GM15510 (cell line): ENCODE measurements around the gene PDE9A.

Experiments
- POLR2A ChIP-seq: IDR thresholded peaks from 3 replicates; pipeline ENCODE4 v1.6.1; 2011; ENCODE audit warnings: borderline replicate concordance; ENCODE audit not compliant: insufficient read length; ENCODE audit errors: extremely low read depth

PDE9A gene

GRCh38 chr21:42653231-42654061 is at the start of gene PDE9A:
TSS of gene PDE9A (plus strand) at chr21:42653621. CDS start at chr21:42653815, 194 bp downstream.
- no peak for TF ChIP-seq POLR2A

- TF ChIP-seq POLR2A, result no peak
Observed at GRCh38 chr21:42607102-42607501, 46.3 kb upstream of the PDE9A start.

GRCh38 chr21:42607525-42608102 is 45.8 kb upstream of the PDE9A start:
- TF ChIP-seq POLR2A, result no peak

- TF ChIP-seq POLR2A, result no peak
Observed at GRCh38 chr21:42608446-42608845, 45.0 kb upstream of the PDE9A start.

GRCh38 chr21:42609811-42610210 is 43.6 kb upstream of the PDE9A start:
- TF ChIP-seq POLR2A, result no peak

- no peak for TF ChIP-seq POLR2A
Observed at GRCh38 chr21:42611852-42612251, 41.6 kb upstream of the PDE9A start.

GRCh38 chr21:42612390-42612789 is 41.0 kb upstream of the PDE9A start:
- TF ChIP-seq POLR2A, result no peak

GRCh38 chr21:42613756-42614155 is 39.7 kb upstream of the PDE9A start:
- TF ChIP-seq POLR2A, result no peak

GRCh38 chr21:42614396-42614795 is 39.0 kb upstream of the PDE9A start:
- TF ChIP-seq POLR2A, result no peak

- TF ChIP-seq POLR2A, result no peak
Observed at GRCh38 chr21:42614811-42615351, 38.5 kb upstream of the PDE9A start.

GRCh38 chr21:42615924-42616323 is 37.5 kb upstream of the PDE9A start:
- TF ChIP-seq POLR2A, result no peak

GRCh38 chr21:42616446-42616845 is 37.0 kb upstream of the PDE9A start:
- no peak for TF ChIP-seq POLR2A

- no peak for TF ChIP-seq POLR2A
Observed at GRCh38 chr21:42616941-42617340, 36.5 kb upstream of the PDE9A start.

- TF ChIP-seq POLR2A, result no peak
Observed at GRCh38 chr21:42617486-42617885, 35.9 kb upstream of the PDE9A start.

GRCh38 chr21:42618707-42619102 is 34.7 kb upstream of the PDE9A start:
- TF ChIP-seq POLR2A, result no peak

- TF ChIP-seq POLR2A, result no peak
Observed at GRCh38 chr21:42619166-42619565, 34.3 kb upstream of the PDE9A start.
